ENCODE measurements around the gene KCNK7. TPM values are rescaled to one million over a fixed set of nuclear protein-coding genes. Genes with fewer than 3 reads are reported as not detected.

The KCNK7 gene
- total RNA-seq, 1 experiment from 2014 or later, result 0.61 TPM

DNA sequence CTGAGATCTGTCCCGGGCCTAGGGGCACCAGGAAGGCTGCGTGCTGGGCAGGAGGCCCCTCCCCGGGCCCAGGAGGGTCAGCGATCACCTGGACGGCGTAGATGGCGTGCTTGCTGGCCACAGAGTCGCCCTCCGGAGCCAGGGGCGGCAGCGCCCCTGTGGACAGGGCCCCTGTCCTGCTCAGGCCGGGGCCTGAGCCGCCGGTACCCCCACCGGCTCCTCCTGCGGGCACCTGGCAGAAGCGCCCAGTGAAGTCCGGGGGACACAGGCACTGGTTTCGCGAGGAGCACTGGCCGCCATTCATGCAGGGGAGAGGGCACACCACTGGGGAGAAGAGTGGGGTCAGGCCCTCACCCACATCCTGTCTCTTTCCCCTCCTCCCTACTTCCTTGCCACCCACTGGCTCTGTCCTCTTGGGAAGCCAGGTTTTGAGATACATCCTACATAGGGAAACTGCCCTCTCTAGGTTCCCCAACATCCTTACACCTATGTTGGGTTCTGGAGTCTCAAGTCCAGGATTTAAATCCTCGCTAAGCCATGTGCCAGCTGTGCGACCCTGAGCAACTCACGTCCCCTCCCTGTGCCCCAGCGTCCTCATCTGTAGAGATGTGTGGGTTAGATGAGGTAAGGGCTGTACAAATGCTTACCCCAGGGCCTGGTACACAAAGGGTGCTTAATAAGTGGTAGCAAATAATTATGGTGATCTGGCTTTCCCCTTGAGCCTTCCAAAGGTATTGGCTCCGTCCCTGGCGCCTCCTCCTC lies 41.4 kb downstream of the KCNK7 start:
- no peaks in the 10 kb centered on the region for H3K9me3 ChIP-seq (ENCODE audit: control insufficient read depth in 1 of 2, insufficient read depth in 1 of 2, low read depth in 1 of 2, low read length in 2 of 2)
- ChIA-PET POLR2A (interaction anchor here (1.4 kb wide), 1 partner anchor 8 kb away, joined by 4 read pairs; no protein-coding TSS in a partner anchor), CTCF (no interaction called here), RAD21 (ENCODE audit: low non-redundant PET in 1 of 2, low total read pairs in 2 of 2, uncharacterized antibody in 2 of 2, unreplicated experiment in 2 of 2) (no interaction called here)
- no peaks in the 10 kb centered on the region for H3K27me3 ChIP-seq (ENCODE audit: insufficient read depth, low read length)
- H3K4me1 ChIP-seq (ENCODE audit: control insufficient read depth in 1 of 2, insufficient read depth in 2 of 2, low read length in 2 of 2), result peaks cover 68 to 84% of the 10 kb centered on the region in 2 experiments
- no TSS peak for BruUV-seq (replicated peaks)
- ATAC-seq, result no peak
- H3K4me3 ChIP-seq (replicated peaks in 1 of 2; ENCODE audit: low read depth in 1 of 2, low read length in 2 of 2), result no peak overlapping the region
- H3K9me2 ChIP-seq (ENCODE audit: insufficient read depth), result no peaks in the 10 kb centered on the region
- peak overlapping the region; percentile 99; the same call in 1 of the 2 replicates for H3K27ac ChIP-seq (ENCODE audit: low read depth, low read length)
- peaks cover 28% of the 10 kb centered on the region for H3K79me2 ChIP-seq (ENCODE audit: insufficient read depth, low read length)
- intact Hi-C loops (cut with micrococcal nuclease), result no loop called here
- H3K4me2 ChIP-seq (ENCODE audit: low read length), result peak overlapping the region; percentile 96
- H2AFZ ChIP-seq (ENCODE audit: low read depth, low read length, poor library complexity, severe bottlenecking), result no peak overlapping the region
- no peaks in the 10 kb centered on the region for H4K20me1 ChIP-seq (ENCODE audit: insufficient read depth)
- no peak for TF ChIP-seq ELF1 (IDR thresholded peaks at IDR 0.05; ENCODE audit: borderline replicate concordance, low read depth)
- TF ChIP-seq SRF (IDR thresholded peaks at IDR 0.05; ENCODE audit: low read depth), result no peak
- TF ChIP-seq RAD21 (IDR thresholded peaks at IDR 0.05; ENCODE audit: low read depth), result no peak
- TF ChIP-seq, protein P1, sequence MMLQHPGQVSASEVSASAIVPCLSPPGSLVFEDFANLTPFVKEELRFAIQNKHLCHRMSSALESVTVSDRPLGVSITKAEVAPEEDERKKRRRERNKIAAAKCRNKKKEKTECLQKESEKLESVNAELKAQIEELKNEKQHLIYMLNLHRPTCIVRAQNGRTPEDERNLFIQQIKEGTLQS (IDR thresholded peaks at IDR 0.05), result no peak
- no peak for TF ChIP-seq CBX3 (IDR thresholded peaks at IDR 0.05; ENCODE audit: low read depth)
- TF ChIP-seq, protein P2, sequence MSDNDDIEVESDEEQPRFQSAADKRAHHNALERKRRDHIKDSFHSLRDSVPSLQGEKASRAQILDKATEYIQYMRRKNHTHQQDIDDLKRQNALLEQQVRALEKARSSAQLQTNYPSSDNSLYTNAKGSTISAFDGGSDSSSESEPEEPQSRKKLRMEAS (IDR thresholded peaks at IDR 0.05), result no peak
- TF ChIP-seq POLR2A (IDR thresholded peaks at IDR 0.05; ENCODE audit: borderline replicate concordance, extremely low read depth, insufficient read depth, insufficient read length), result no peak
- TF ChIP-seq, protein P3, sequence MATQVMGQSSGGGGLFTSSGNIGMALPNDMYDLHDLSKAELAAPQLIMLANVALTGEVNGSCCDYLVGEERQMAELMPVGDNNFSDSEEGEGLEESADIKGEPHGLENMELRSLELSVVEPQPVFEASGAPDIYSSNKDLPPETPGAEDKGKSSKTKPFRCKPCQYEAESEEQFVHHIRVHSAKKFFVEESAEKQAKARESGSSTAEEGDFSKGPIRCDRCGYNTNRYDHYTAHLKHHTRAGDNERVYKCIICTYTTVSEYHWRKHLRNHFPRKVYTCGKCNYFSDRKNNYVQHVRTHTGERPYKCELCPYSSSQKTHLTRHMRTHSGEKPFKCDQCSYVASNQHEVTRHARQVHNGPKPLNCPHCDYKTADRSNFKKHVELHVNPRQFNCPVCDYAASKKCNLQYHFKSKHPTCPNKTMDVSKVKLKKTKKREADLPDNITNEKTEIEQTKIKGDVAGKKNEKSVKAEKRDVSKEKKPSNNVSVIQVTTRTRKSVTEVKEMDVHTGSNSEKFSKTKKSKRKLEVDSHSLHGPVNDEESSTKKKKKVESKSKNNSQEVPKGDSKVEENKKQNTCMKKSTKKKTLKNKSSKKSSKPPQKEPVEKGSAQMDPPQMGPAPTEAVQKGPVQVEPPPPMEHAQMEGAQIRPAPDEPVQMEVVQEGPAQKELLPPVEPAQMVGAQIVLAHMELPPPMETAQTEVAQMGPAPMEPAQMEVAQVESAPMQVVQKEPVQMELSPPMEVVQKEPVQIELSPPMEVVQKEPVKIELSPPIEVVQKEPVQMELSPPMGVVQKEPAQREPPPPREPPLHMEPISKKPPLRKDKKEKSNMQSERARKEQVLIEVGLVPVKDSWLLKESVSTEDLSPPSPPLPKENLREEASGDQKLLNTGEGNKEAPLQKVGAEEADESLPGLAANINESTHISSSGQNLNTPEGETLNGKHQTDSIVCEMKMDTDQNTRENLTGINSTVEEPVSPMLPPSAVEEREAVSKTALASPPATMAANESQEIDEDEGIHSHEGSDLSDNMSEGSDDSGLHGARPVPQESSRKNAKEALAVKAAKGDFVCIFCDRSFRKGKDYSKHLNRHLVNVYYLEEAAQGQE (IDR thresholded peaks at IDR 0.05; ENCODE audit: low read depth), result no peak
- TF ChIP-seq EZH2 (IDR thresholded peaks at IDR 0.05), result no peak
- TF ChIP-seq CEBPB (IDR thresholded peaks at IDR 0.05; ENCODE audit: low read depth), result no peak
- TF ChIP-seq JUND (IDR thresholded peaks at IDR 0.05), result no peak
- TF ChIP-seq SIN3A (IDR thresholded peaks at IDR 0.05; ENCODE audit: low read depth), result no peak
- no peak for TF ChIP-seq SP1 (IDR thresholded peaks at IDR 0.05; ENCODE audit: low read depth)
- TF ChIP-seq ZNF274 (IDR thresholded peaks at IDR 0.05; ENCODE audit: low read depth, low read length), result no peak
- no peak for TF ChIP-seq YY1 (IDR thresholded peaks at IDR 0.05; ENCODE audit: extremely low read depth, insufficient replicate concordance, low read depth, low read length)
- TF ChIP-seq, protein P4, sequence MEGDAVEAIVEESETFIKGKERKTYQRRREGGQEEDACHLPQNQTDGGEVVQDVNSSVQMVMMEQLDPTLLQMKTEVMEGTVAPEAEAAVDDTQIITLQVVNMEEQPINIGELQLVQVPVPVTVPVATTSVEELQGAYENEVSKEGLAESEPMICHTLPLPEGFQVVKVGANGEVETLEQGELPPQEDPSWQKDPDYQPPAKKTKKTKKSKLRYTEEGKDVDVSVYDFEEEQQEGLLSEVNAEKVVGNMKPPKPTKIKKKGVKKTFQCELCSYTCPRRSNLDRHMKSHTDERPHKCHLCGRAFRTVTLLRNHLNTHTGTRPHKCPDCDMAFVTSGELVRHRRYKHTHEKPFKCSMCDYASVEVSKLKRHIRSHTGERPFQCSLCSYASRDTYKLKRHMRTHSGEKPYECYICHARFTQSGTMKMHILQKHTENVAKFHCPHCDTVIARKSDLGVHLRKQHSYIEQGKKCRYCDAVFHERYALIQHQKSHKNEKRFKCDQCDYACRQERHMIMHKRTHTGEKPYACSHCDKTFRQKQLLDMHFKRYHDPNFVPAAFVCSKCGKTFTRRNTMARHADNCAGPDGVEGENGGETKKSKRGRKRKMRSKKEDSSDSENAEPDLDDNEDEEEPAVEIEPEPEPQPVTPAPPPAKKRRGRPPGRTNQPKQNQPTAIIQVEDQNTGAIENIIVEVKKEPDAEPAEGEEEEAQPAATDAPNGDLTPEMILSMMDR (IDR thresholded peaks at IDR 0.05 in 2 of 3, conservative IDR thresholded peaks at IDR 0.05 in 1 of 3; ENCODE audit: borderline replicate concordance in 1 of 3, insufficient read depth in 1 of 3, low read depth in 2 of 3, low read length in 2 of 3), result no peak
- no peak for TF ChIP-seq FOSL1 (IDR thresholded peaks at IDR 0.05; ENCODE audit: low read depth)
- H3K9ac ChIP-seq (ENCODE audit: low read length), result peak overlapping the region; percentile 83
- H3K36me3 ChIP-seq (ENCODE audit: control insufficient read depth in 1 of 2, insufficient read depth in 2 of 2, low read length in 2 of 2), result peaks cover 2 to 7% of the 10 kb centered on the region in 2 experiments; a peak in 2 of 4 replicates
- no peak for DNase-seq (ENCODE audit: low read depth, low spot score)
